HK-2 (cell line): ENCODE measurements around the gene BOLL.
"Not testable (repeated sequence)": the region's sequence is repeated elsewhere in the genome, so short reads cannot be mapped to it uniquely, and the experiment has no call there.

ENCODE experiments used
- DNase-seq: peaks from one replicate; pipeline ENCODE4 v3.0.0-alpha.2; 2018; ENCODE audit not compliant: unreplicated experiment

BOLL gene

GRCh38 chr2:197795277-197795676, 10.2 kb upstream of the BOLL start:
- no peak for DNase-seq

- DNase-seq = no peak
Measured at GRCh38 chr2:197793456-197793855, 8.3 kb upstream of the BOLL start.

- DNase-seq = no peak
Measured at GRCh38 chr2:197786010-197786877, 1.1 kb upstream of the BOLL start.

- no peak for DNase-seq
Measured at GRCh38 chr2:197782126-197782525, 3.0 kb downstream of the BOLL start.

DNA sequence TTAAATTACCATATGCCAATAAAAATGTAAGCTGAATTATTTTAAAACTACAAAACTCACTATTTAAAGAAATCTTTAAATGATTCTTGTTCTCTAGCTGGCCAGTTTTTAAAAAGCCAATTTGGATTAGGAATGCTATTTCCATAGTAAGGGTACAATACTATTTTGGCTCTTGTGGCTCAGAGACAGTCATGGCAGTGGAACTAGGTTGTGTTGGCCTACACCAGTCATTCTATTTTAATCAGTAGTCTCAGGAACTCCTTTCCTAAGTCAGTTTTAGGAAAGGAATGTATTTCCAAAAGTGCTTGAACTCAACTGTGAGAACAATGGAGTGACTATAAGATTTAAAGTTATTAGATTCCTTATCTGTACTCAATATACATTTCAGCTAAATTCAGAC, 5.9 kb downstream of the BOLL start:
- DNase-seq = no peak

- DNase-seq = no peak
Measured at GRCh38 chr2:197777823-197778407, 7.2 kb downstream of the BOLL start.

DNA sequence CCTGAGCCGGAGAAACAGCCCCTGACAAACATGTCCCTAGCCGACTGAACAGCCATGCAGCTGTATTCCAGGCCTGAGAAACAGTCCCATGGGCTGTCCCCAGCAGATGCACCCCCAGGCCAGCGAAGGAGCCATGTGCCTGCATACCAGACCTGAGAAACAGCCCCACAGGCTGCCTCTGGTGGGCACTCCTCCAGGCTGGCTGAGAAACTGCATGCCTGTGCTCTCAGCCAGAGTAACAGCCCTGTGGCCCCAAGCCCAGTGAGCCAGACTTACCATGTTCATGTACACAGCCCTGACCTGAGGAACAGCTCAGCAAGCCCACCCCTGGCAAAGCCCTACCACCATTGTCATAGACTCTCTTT, 24.8 kb downstream of the BOLL start:
- DNase-seq = no peak

GRCh38 chr2:197759625-197760292, 25.4 kb downstream of the BOLL start:
- no peak for DNase-seq

GRCh38 chr2:197759013-197759412, 26.1 kb downstream of the BOLL start:
- DNase-seq = no peak

DNA sequence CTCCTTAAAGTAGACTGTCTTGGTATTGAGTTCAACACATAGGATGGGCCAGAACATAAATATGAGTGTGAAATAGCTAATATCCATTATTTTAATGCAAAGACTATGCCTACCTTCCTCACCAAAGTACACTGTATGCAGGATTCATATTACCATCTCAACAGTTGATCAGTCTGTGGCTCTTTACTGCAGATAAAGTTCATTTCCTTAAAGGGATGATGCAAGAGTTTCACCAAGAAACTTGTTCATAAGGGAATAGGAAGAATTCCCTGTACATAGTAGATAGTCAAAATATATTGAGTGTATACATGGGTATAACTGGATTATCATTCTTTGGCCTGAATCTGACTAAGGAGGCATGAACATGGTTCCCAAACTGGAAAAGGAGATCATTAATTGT, 44.9 kb downstream of the BOLL start:
- DNase-seq = no peak

- DNase-seq = not testable (repeated sequence)
Measured at GRCh38 chr2:197728555-197729544, 56.3 kb downstream of the BOLL start.

DNA sequence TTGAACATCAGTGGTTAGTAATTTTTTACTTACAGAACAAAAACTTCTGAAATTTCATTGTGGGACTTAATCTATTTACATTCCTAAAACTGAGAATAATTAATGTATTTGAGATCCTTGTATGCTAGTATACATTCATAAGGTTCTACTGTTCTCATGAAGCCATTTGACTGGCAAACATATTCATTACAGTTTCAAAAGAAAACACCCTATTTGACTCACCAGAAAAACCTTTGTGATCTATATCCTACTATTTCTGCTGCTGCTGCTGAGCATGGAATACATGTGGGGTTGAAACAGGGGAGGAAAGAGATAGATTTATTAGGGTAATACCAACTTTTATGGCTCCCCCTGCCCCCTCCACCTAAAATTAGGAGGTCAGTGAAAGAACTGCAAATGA, 58.1 kb downstream of the BOLL start:
- DNase-seq = no peak

DNA sequence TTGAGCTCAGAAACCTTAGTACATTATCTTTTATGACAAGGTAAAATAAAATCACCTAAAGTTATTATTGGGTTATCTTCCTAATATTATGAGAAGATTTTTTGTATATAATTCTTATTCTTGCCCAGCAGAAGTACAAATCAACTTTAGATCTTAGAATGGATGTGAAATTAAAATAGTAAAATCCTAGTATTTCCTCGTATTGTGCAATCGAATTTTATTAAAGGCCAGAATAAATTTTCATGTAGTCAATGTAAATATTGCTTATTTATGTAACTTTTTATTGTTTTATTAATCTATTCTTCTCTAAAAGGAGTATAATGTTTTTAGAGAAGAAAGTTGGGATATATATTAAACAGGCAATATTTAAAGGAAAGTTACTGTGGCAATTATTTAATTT, 67.3 kb downstream of the BOLL start:
- DNase-seq = no peak

GRCh38 chr2:197713271-197713670, 71.8 kb downstream of the BOLL start:
- DNase-seq = no peak

- no peak for DNase-seq
Measured at GRCh38 chr2:197711578-197711977, 73.5 kb downstream of the BOLL start.

DNA sequence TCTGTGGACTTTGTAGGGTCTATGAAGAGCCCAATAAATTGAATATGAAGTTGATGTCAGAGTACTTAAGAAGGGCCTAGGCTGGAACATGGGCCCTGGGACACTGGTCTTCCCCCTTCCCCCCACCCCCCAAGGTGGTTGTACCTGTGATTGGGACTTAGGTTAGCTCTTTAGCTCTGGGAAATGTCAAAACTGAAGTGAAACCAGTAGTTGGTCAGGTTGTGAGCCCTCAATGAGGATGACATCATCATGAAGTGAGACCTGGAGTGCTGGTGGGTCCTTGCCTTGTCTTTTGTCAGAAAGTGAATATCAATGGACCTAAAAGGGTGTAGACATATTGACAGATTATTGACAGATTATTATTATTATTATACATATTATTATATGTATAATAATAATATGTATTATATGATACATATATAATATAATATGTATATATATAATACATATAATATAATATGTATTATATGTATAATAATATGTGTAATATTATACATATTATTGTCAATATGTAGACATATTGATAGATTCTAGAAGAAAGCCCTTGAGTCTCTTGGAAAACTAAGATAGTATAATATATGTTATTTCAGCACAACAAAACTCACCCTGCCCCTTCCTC, 74.6 kb downstream of the BOLL start:
- no peak for DNase-seq

DNA sequence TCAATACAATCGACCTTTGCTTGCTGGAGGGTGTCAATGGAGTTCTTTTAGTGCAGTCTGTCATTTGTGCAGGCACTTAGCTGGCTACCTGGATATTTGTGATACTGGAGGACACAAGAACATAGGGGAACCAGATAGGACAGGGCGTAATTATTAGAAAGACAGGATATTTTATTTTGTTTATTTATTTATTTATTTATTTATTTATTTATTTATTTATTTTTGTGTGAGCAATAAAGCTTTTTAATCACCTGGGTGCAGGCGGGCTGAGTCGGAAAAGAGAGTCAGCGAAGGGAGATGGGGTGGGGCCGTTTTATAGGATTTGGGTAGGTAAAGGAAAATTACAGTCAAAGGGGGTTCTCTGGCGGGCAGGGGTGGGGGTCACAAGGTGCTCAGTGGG, 76.0 kb downstream of the BOLL start:
- not testable (repeated sequence) for DNase-seq

GRCh38 chr2:197708331-197708730, 76.8 kb downstream of the BOLL start:
- DNase-seq = no peak

- peak; percentile 7 for DNase-seq
Measured at GRCh38 chr2:197707316-197708213, 77.6 kb downstream of the BOLL start.

GRCh38 chr2:197706839-197707207, 78.3 kb downstream of the BOLL start:
- peak; percentile 22 for DNase-seq
